Panc1 (cell line): Measurements from ENCODE around the gene GPX3.

Experiments
- CTCF ChIP-seq: fragments of 450-650 bp; IDR thresholded peaks from 2 replicates; pipeline ENCODE4 v1.5.1; 2017; ENCODE audit warnings: mild to moderate bottlenecking
- SIN3A ChIP-seq: IDR thresholded peaks from 2 replicates; pipeline ENCODE4 v1.6.1; 2012; ENCODE audit warnings: low read depth, mild to moderate bottlenecking, low read length, moderate library complexity, borderline replicate concordance; ENCODE audit not compliant: insufficient read depth
- TCF7L2 ChIP-seq: IDR thresholded peaks from 2 replicates; pipeline ENCODE4 v1.6.1; 2011; ENCODE audit warnings: mild to moderate bottlenecking, low read depth, low read length, inconsistent platforms

GRCh38 chr5:151077967-151078366 lies 57.6 kb downstream of the GPX3 start:
- TF ChIP-seq CTCF (no peak), TCF7L2 (no peak), SIN3A (no peak)
